Naive B cell (primary cell): ENCODE data around the gene CNPY4. TPM values are rescaled to one million over a fixed set of nuclear protein-coding genes. Genes with fewer than 3 reads are reported as not detected.

ENCODE experiments used
- ATAC-seq, 2 donors: fragments of 150-1000 bp; cut with Tn5 transposase; 2 replicates each; pipeline ENCODE4 v1.10.0; 2021; ENCODE audit warnings: low read depth in 2 of 2, mild to moderate bottlenecking in 2 of 2, moderate library complexity in 2 of 2
- DNase-seq: peaks from one replicate; pipeline ENCODE4 v3.0.0; 2022
- H3K27ac Mint-ChIP-seq, 6 donors: one replicate each; pipeline ENCODE4 v1.8.0; 2020 to 2022; ENCODE audit warnings: mild to moderate bottlenecking in 6 of 6, mixed read lengths in 6 of 6, moderate library complexity in 5 of 6, inconsistent platforms in 2 of 6
- H3K27me3 Mint-ChIP-seq, 3 donors: one replicate each; pipeline ENCODE4 v1.8.0; 2021 to 2022; ENCODE audit warnings: mixed read lengths in 3 of 3, mild to moderate bottlenecking in 1 of 3
- H3K36me3 Mint-ChIP-seq, 2 donors: one replicate each; pipeline ENCODE4 v1.8.0; 2020 to 2022; ENCODE audit warnings: mixed read lengths in 2 of 2, inconsistent platforms in 1 of 2, mild to moderate bottlenecking in 1 of 2
- H3K4me1 Mint-ChIP-seq, 3 donors: one replicate each; pipeline ENCODE4 v1.8.0; 2020 to 2022; ENCODE audit warnings: mixed read lengths in 3 of 3, inconsistent platforms in 1 of 3, mild to moderate bottlenecking in 1 of 3, moderate library complexity in 1 of 3
- H3K4me3 Mint-ChIP-seq, 8 donors: one replicate each; pipeline ENCODE4 v1.8.0; 2020 to 2022; ENCODE audit warnings: mild to moderate bottlenecking in 8 of 8, mixed read lengths in 8 of 8, moderate library complexity in 8 of 8, inconsistent platforms in 2 of 8
- H3K9me3 Mint-ChIP-seq, 7 donors: one replicate each; pipeline ENCODE4 v1.8.0; 2020 to 2022; ENCODE audit warnings: mixed read lengths in 7 of 7, mild to moderate bottlenecking in 5 of 7, inconsistent platforms in 2 of 7, moderate library complexity in 1 of 7
- polyA plus RNA-seq, 6 donors: library from polyadenylated mRNA; unstranded; fragments of 300-500 nt; fragmentation: Illumina TruSeq; gene quantifications; one replicate each; pipeline ENCODE4 v1.2.3, GENCODE V29; 2021; ENCODE audit warnings: low read depth in 6 of 6

The CNPY4 gene
- polyA plus RNA-seq, 6 donors from 2014 or later = 4.9 to 8.6 (median 5.8) TPM; not detected in 1

DNA sequence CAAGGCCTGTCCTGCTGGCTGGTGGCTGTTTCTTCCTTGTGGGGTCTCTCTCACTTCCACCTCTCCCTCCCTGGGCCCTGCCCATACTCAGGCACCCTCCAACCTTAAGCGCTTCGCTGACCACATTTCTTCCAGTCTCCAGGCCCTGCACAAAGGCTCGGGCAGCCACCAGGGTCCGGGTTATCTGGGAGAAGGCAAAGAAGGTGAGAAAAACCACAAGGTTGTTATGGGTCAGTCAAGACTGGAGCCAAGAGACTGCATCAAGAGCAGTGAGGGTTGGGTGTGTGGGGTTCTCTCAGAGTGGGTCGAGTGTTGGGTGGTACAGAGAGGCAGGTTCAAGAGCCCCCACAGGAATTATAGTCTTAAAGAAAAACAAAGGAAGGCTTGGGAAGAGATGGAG lies 55.1 kb downstream of the CNPY4 start:
- H3K4me3 Mint-ChIP-seq = peak overlapping the region in 1 of 8 donors; percentile 45
- peaks cover 0 to 1% (median 0%) of the 10 kb centered on the region in 7 donors for H3K9me3 Mint-ChIP-seq
- H3K36me3 Mint-ChIP-seq = no peaks in the 10 kb centered on the region
- H3K27me3 Mint-ChIP-seq = peaks cover 8 to 15% (median 13%) of the 10 kb centered on the region in 3 donors
- H3K27ac Mint-ChIP-seq = peak overlapping the region in 1 of 6 donors; percentile 71
- peaks cover 29 to 48% (median 40%) of the 10 kb centered on the region in 3 donors for H3K4me1 Mint-ChIP-seq
- no peak for DNase-seq
- ATAC-seq = no peak

Other genes starting within 250 kb of the CNPY4 start
- not detected for gene OR2AE1, start 242.6 kb upstream of the CNPY4 start, polyA plus RNA-seq
- 10 to 100 TPM; 12.6 to 39.2 (median 23.1) TPM for gene TRIM4, start 200.1 kb upstream of the CNPY4 start, polyA plus RNA-seq
- gene GJC3, start 190.0 kb upstream of the CNPY4 start, polyA plus RNA-seq = not detected
- not detected for gene AZGP1, start 143.6 kb upstream of the CNPY4 start, polyA plus RNA-seq
- 10 to 100 TPM; 14.7 to 54.3 (median 36.7) TPM for gene ZKSCAN1, start 104.0 kb upstream of the CNPY4 start, polyA plus RNA-seq
- gene ZSCAN21, start 69.9 kb upstream of the CNPY4 start, polyA plus RNA-seq = 1 to 10 TPM; 4.7 to 9.8 (median 5.7) TPM
- 10 to 100 TPM; 14.6 to 34.4 (median 21.8) TPM for gene ZNF3, start 37.9 kb upstream of the CNPY4 start, polyA plus RNA-seq
- gene COPS6, start 30.7 kb upstream of the CNPY4 start, polyA plus RNA-seq = 100 to 1,000 TPM; 109 to 249 (median 128) TPM
- gene MCM7, start 18.2 kb upstream of the CNPY4 start, polyA plus RNA-seq = 10 to 100 TPM; 39.0 to 59.9 (median 47.1) TPM
- 1 to 10 TPM; 3.3 to 6.8 (median 5.6) TPM for gene AP4M1, start 18.0 kb upstream of the CNPY4 start, polyA plus RNA-seq
- 10 to 100 TPM; 16.8 to 32.2 (median 21.6) TPM for gene TAF6, start 276 bp upstream of the CNPY4 start, polyA plus RNA-seq
- gene MBLAC1, start 7.3 kb downstream of the CNPY4 start, polyA plus RNA-seq = 1 to 10 TPM; 1.7 to 4.2 (median 2.4) TPM
- 100 to 1,000 TPM; 407 to 579 (median 480) TPM for gene LAMTOR4, start 29.3 kb downstream of the CNPY4 start, polyA plus RNA-seq
- 1 to 10 TPM; 2.0 to 9.1 (median 3.3) TPM for gene TRAPPC14, start 39.1 kb downstream of the CNPY4 start, polyA plus RNA-seq
- gene GAL3ST4, start 49.0 kb downstream of the CNPY4 start, polyA plus RNA-seq = under 1 TPM in 5 of 6 donors, not detected in 1; 0.13 to 0.40 (median 0.23) TPM
- gene GPC2, start 57.7 kb downstream of the CNPY4 start, polyA plus RNA-seq = under 1 TPM in 4 of 6 donors, not detected in 2; 0.18 to 0.84 (median 0.28) TPM
- gene STAG3, start 58.3 kb downstream of the CNPY4 start, polyA plus RNA-seq = 100 to 1,000 TPM in 5 of 6 donors, 10 to 100 TPM in 1; 97.1 to 221 (median 129) TPM
- gene PVRIG, start 100.3 kb downstream of the CNPY4 start, polyA plus RNA-seq = 10 to 100 TPM; 37.5 to 67.4 (median 56.4) TPM
- 10 to 100 TPM in 1 of 6 donors, 1 to 10 TPM in 5; 5.0 to 10.3 (median 8.5) TPM for gene SPDYE3, start 188.1 kb downstream of the CNPY4 start, polyA plus RNA-seq
- gene PILRB, start 238.5 kb downstream of the CNPY4 start, polyA plus RNA-seq = 10 to 100 TPM in 2 of 6 donors, 1 to 10 TPM in 4; 3.5 to 28.7 (median 7.0) TPM